HEK293T (cell line): Measurements from ENCODE around the gene BCAS1.

Experiments used
- ELF4 ChIP-seq: fragments of 450-650 bp; IDR thresholded peaks from 2 replicates; pipeline ENCODE4 v1.6.1; 2017; ENCODE audit warnings: antibody characterized with exemption
- FOXA1 ChIP-seq: fragments of 450-650 bp; IDR thresholded peaks from 2 replicates; pipeline ENCODE4 v1.6.1; 2016; ENCODE audit warnings: mild to moderate bottlenecking
- FOXK2 ChIP-seq: fragments of 450-650 bp; IDR thresholded peaks from 2 replicates; pipeline ENCODE4 v1.6.1; 2016; ENCODE audit warnings: mild to moderate bottlenecking
- FOXM1 ChIP-seq: fragments of 450-650 bp; IDR thresholded peaks from 2 replicates; pipeline ENCODE4 v1.6.1; 2017; ENCODE audit warnings: mild to moderate bottlenecking, borderline replicate concordance
- HDGF ChIP-seq: fragments of 450-650 bp; IDR thresholded peaks from 2 replicates; pipeline ENCODE4 v1.6.1; 2017; ENCODE audit warnings: antibody characterized with exemption, borderline replicate concordance
- L3MBTL2 ChIP-seq: fragments of 450-650 bp; conservative IDR thresholded peaks from 2 replicates; pipeline ENCODE4 v1.6.1; 2016; ENCODE audit warnings: mild to moderate bottlenecking
- NFRKB ChIP-seq: fragments of 450-650 bp; IDR thresholded peaks from 2 replicates; pipeline ENCODE4 v1.6.1; 2016; ENCODE audit warnings: mild to moderate bottlenecking, moderate library complexity
- SP1 ChIP-seq: fragments of 450-650 bp; IDR thresholded peaks from 2 replicates; pipeline ENCODE4 v1.6.1; 2017
- SUZ12 ChIP-seq: fragments of 450-650 bp; IDR thresholded peaks from 2 replicates; pipeline ENCODE4 v1.6.1; 2016; ENCODE audit warnings: mild to moderate bottlenecking
- ZNF384 ChIP-seq: fragments of 450-650 bp; IDR thresholded peaks from 2 replicates; pipeline ENCODE4 v1.6.1; 2016
- TF ChIP-seq, protein P1 (sequence below): fragments of 450-650 bp; IDR thresholded peaks from 2 replicates; pipeline ENCODE4 v1.6.1; 2016

GRCh38 chr20:53940907-53941545 lies 129.4 kb downstream of the BCAS1 start:
- TF ChIP-seq SUZ12: no peak
- no peak for TF ChIP-seq FOXK2
- TF ChIP-seq SP1: no peak
- TF ChIP-seq FOXA1: no peak
- TF ChIP-seq HDGF: no peak
- TF ChIP-seq FOXM1: no peak
- no peak for TF ChIP-seq ZNF384
- no peak for TF ChIP-seq L3MBTL2
- no peak for TF ChIP-seq NFRKB
- TF ChIP-seq ELF4: no peak
- TF ChIP-seq, protein P1, sequence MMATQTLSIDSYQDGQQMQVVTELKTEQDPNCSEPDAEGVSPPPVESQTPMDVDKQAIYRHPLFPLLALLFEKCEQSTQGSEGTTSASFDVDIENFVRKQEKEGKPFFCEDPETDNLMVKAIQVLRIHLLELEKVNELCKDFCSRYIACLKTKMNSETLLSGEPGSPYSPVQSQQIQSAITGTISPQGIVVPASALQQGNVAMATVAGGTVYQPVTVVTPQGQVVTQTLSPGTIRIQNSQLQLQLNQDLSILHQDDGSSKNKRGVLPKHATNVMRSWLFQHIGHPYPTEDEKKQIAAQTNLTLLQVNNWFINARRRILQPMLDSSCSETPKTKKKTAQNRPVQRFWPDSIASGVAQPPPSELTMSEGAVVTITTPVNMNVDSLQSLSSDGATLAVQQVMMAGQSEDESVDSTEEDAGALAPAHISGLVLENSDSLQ: no peak
